ENCODE results near the gene SECISBP2L. TPM values are rescaled to one million over a fixed set of nuclear protein-coding genes. Genes with fewer than 3 reads are reported as not detected.

SECISBP2L gene
- total and polyA plus RNA-seq, 4 experiments from 2014 or later, result 9.1 to 72.9 (median 43.3) TPM

DNA sequence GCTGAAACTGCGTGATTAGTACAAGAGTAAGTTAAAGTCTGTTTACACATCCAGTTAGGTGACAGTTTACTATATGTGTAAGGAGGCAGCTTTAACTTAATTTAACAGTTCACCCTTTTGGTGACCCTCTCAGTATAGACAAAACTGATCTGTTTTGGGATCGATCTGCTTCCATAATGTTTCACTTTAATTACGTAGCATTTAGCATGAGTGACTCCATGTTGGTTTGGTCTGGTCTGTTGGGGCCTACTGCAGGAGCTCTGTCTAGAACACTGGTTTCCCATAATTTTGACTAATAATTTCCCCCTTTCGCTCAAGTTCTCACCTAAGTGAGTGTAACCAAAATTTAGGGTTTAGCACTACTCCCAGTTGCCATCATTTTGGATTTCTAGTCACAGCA, 6.4 kb upstream of the SECISBP2L start:
- no peaks in the 10 kb centered on the region for H3K36me3 Mint-ChIP-seq
- no peaks in the 10 kb centered on the region for H3K4me1 ChIP-seq (ENCODE audit: insufficient read depth, low read length)
- ChIA-PET CTCF (ENCODE audit: partially characterized antibody) (no interaction called here), POLR2A (ENCODE audit: partially characterized antibody) (no interaction called here)
- H3K4me3 Mint-ChIP-seq, result no peak overlapping the region
- H3K27me3 ChIP-seq (ENCODE audit: insufficient read depth, low read length), result no peaks in the 10 kb centered on the region
- no peak overlapping the region for H3K4me3 ChIP-seq (ENCODE audit: low read length in 2 of 2)
- H3K27me3 Mint-ChIP-seq, result no peaks in the 10 kb centered on the region
- intact Hi-C loops (cut with micrococcal nuclease), result no loop called here
- H3K36me3 ChIP-seq (ENCODE audit: insufficient read depth, low read length), result no peaks in the 10 kb centered on the region
- no peaks in the 10 kb centered on the region for H3K4me1 Mint-ChIP-seq
- no peak for DNase-seq
- H3K9me3 ChIP-seq (ENCODE audit: control insufficient read depth in 1 of 2, low read length in 2 of 2), result no peaks in the 10 kb centered on the region
- H3K27ac Mint-ChIP-seq, result no peak overlapping the region
- no peaks in the 10 kb centered on the region for H3K9me3 Mint-ChIP-seq
- H3K27ac ChIP-seq (ENCODE audit: low read depth, low read length), result no peak overlapping the region

DNA sequence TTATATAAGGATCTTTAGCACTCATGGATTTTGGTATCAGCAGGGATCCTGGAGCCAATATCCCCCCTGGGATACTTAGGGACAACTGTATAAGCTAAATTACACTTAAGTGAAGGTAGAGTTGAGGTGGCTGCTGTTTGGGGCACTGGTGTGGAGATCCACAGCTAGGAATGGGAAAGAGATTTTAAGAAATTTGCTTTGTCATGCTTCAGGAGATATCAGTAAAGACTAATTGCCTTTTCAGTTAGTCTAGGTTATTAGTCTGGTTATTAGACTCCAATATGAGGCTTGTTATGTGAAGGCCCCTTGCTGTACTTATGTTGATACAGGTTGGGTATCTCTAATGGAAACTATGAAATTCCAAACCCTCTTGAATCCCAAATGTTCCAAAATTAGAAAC, 1.2 kb upstream of the SECISBP2L start:
- H3K27me3 ChIP-seq (ENCODE audit: insufficient read depth, low read length), result no peaks in the 10 kb centered on the region
- no peaks in the 10 kb centered on the region for H3K9me3 ChIP-seq (ENCODE audit: control insufficient read depth in 1 of 2, low read length in 2 of 2)
- no peak overlapping the region for H3K27ac ChIP-seq (ENCODE audit: low read depth, low read length)
- Mint-ChIP-seq H3K36me3 (peaks cover 0 to 7% of the 10 kb centered on the region in 2 donors), H3K9me3 (no peaks in the 10 kb centered on the region), H3K27ac (peak overlapping the region in 2 of 7 donors; percentile 47 to 96), H3K4me1 (peaks cover 11 to 34% (median 21%) of the 10 kb centered on the region in 4 donors), H3K27me3 (no peaks in the 10 kb centered on the region), H3K4me3 (peak overlapping the region in 3 of 8 donors; percentile 12 to 97 (median 41))
- DNase-seq, result no peak
- intact Hi-C loops (cut with micrococcal nuclease), result loop anchor here (2.0 to 10.0 kb wide), 7 partner anchors 73 to 1200 kb away; partner anchors contain the start of genes DTWD1, DUT, EID1 and FAM227B
- POLR2A ChIA-PET (ENCODE audit: partially characterized antibody), result interaction anchor here (1.5 to 2.6 kb wide), 6 partner anchors 12 to 1308 kb away, joined by 8 to 23 read pairs (median 10); partner anchors contain the start of genes COPS2, DTWD1, EID1 and FAM227B
- peaks cover 25% of the 10 kb centered on the region for H3K4me1 ChIP-seq (ENCODE audit: insufficient read depth, low read length)
- no peak overlapping the region for H3K4me3 ChIP-seq (ENCODE audit: low read length in 2 of 2)
- CTCF ChIA-PET (ENCODE audit: partially characterized antibody), result interaction anchor here (1.5 to 3.0 kb wide), 2 partner anchors 99 to 170 kb away, joined by 6 to 8 read pairs; partner anchors contain the start of gene EID1
- no peaks in the 10 kb centered on the region for H3K36me3 ChIP-seq (ENCODE audit: insufficient read depth, low read length)

DNA sequence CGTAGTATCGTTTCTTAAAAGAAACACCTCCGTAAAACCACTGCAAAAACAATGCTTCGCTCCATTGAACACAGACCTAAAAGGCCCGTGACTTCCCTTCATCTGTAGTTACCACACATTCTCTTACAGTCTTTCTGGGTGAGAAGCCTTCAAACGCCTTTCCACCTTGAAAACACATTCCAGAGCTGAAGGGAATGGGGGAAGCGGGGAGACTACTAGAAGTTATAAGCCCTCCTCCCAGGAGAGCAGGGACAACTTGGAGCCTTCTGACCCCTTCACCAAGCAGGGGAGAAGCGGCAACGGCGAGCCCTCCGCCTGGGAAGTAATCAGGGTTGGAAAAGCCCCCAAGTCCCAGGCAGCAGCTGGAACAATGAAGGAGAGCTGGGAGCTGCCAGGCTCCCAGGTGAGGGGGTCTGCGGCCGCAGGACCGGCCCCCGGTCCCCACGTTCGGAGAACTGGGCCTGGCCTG, 461 bp downstream of the SECISBP2L start:
- Histone ChIP-seq H3K36me3 (ENCODE audit: insufficient read depth, low read length) (no peaks in the 10 kb centered on the region), H3K4me1 (ENCODE audit: insufficient read depth, low read length) (peaks cover 38% of the 10 kb centered on the region), H3K9me3 (ENCODE audit: control insufficient read depth in 1 of 2, low read length in 2 of 2) (no peaks in the 10 kb centered on the region), H3K4me3 (ENCODE audit: low read length in 2 of 2) (peak overlapping the region; percentile 80 to 88), H3K27ac (ENCODE audit: low read depth, low read length) (peak overlapping the region; percentile 62), H3K27me3 (ENCODE audit: insufficient read depth, low read length) (no peaks in the 10 kb centered on the region)
- Mint-ChIP-seq H3K27ac (peak overlapping the region; percentile 86 to 97 (median 92)), H3K27me3 (no peaks in the 10 kb centered on the region), H3K4me1 (peaks cover 24 to 49% (median 33%) of the 10 kb centered on the region in 4 donors), H3K36me3 (peaks cover 0 to 10% of the 10 kb centered on the region in 2 donors), H3K9me3 (no peaks in the 10 kb centered on the region), H3K4me3 (peak overlapping the region; percentile 95 to 97 (median 96))
- POLR2A ChIA-PET (ENCODE audit: partially characterized antibody), result interaction anchor here (0.6 to 2.6 kb wide), 9 partner anchors 14 to 1862 kb away, joined by 3 to 23 read pairs (median 9); partner anchors contain the start of genes COPS2, DTWD1, EID1 and FAM227B
- intact Hi-C loops (cut with micrococcal nuclease), result loop anchor here (1.0 to 10.0 kb wide), 9 partner anchors 71 to 1202 kb away; partner anchors contain the start of genes CEP152, COPS2, DTWD1 and DUT
- CTCF ChIA-PET (ENCODE audit: partially characterized antibody), result interaction anchor here (1.0 to 3.0 kb wide), 6 partner anchors 14 to 168 kb away, joined by 4 to 8 read pairs (median 5); partner anchors contain the start of genes EID1 and GALK2
- DNase-seq, result peak in 2 of 5 donors; percentile 13

DNA sequence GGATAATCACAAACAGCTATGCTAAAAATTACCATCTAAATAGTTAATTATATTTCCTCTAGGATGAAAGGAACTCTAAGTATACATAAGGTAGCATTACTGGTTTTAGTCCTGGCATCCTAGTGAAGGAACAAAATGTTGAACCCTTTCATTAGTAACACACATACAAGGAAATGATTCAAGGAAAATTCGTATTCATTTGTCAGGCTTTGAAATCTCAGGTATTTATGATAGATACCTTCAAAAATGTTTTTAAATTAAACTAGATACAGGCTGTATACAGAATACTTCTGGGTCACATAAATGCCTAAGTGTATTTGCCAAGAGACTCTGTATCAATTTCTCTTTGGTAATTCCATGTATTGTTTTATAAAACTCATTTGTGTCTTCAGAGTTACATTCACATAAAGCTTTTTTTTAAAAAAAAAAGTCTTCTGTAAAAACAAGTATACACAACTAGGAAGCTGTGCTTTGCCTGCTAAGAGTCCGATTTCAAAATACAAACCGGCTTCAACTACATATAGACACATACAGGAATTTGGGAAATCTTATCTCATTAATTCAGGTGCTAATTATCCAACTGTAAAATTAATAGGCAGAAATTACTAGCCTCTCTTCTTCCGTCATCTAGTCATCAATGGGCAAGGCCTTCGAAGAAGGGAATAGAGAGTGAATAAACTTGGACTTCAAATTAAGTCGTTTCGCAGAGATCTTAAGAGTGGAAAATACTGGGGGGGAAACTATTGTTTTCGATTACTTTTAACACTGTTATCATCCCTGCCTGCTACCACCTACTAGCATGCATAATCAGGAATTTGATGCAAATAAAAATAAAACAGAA, 1.3 kb downstream of the SECISBP2L start:
- H3K27ac ChIP-seq (ENCODE audit: low read depth, low read length), result peak overlapping the region; percentile 62

DNA sequence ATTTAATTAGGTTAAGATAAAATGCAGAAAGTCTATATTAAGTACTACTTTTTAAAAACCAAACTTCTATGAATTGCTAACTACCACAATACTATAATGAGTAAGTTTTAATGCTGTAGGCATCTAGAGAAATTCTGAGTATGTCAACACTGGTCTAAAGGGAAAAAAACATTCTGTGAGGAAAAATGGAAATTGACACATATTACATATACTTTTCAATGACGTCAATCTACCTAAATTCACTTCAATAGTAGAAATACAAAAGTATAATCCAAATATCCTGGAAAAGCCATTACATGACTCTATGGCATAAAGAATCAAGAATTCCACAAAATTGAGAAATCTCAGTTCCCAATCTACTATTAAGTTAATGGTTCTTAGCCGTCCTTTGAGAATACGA, 2.2 kb downstream of the SECISBP2L start:
- Histone ChIP-seq H3K4me1 (ENCODE audit: insufficient read depth, low read length) (peaks cover 38% of the 10 kb centered on the region), H3K9me3 (ENCODE audit: control insufficient read depth in 1 of 2, low read length in 2 of 2) (no peaks in the 10 kb centered on the region), H3K36me3 (ENCODE audit: insufficient read depth, low read length) (no peaks in the 10 kb centered on the region), H3K27me3 (ENCODE audit: insufficient read depth, low read length) (no peaks in the 10 kb centered on the region), H3K4me3 (ENCODE audit: low read length in 2 of 2) (no peak overlapping the region), H3K27ac (ENCODE audit: low read depth, low read length) (no peak overlapping the region)
- H3K27ac Mint-ChIP-seq, result peak overlapping the region in 1 of 7 donors; percentile 96
- no peak for DNase-seq
- intact Hi-C loops (cut with micrococcal nuclease), result loop anchor here (10.0 kb wide), 1 partner anchor 709 kb away; the partner anchor contains the start of gene DUT
- H3K4me1 Mint-ChIP-seq, result peaks cover 27 to 62% (median 40%) of the 10 kb centered on the region in 4 donors
- H3K4me3 Mint-ChIP-seq, result peak overlapping the region in 6 of 8 donors; percentile 45 to 97 (median 95)
- ChIA-PET CTCF (ENCODE audit: partially characterized antibody) (no interaction called here), POLR2A (ENCODE audit: partially characterized antibody) (no interaction called here)
- no peaks in the 10 kb centered on the region for H3K27me3 Mint-ChIP-seq
- no peaks in the 10 kb centered on the region for H3K9me3 Mint-ChIP-seq
- H3K36me3 Mint-ChIP-seq, result peaks cover 0 to 10% of the 10 kb centered on the region in 2 donors

More for the DNA sequence above, 1.3 kb downstream of the SECISBP2L start:
- Histone ChIP-seq H3K4me1 (ENCODE audit: insufficient read depth, low read length) (peaks cover 38% of the 10 kb centered on the region), H3K36me3 (ENCODE audit: insufficient read depth, low read length) (no peaks in the 10 kb centered on the region), H3K27me3 (ENCODE audit: insufficient read depth, low read length) (no peaks in the 10 kb centered on the region), H3K4me3 (ENCODE audit: low read length in 2 of 2) (peak overlapping the region; percentile 80 to 88), H3K9me3 (ENCODE audit: control insufficient read depth in 1 of 2, low read length in 2 of 2) (no peaks in the 10 kb centered on the region)
- no peak for DNase-seq
- peak overlapping the region; percentile 86 to 97 (median 92) for H3K27ac Mint-ChIP-seq
- peak overlapping the region; percentile 95 to 97 (median 96) for H3K4me3 Mint-ChIP-seq
- H3K9me3 Mint-ChIP-seq, result no peaks in the 10 kb centered on the region
- intact Hi-C loops (cut with micrococcal nuclease), result loop anchor here (5.0 to 10.0 kb wide), 3 partner anchors 183 to 1202 kb away; partner anchors contain the start of gene DUT
- ChIA-PET CTCF (ENCODE audit: partially characterized antibody) (interaction anchor here (1.5 to 3.0 kb wide), 4 partner anchors 14 to 167 kb away, joined by 4 to 8 read pairs (median 5); partner anchors contain the start of gene EID1), POLR2A (ENCODE audit: partially characterized antibody) (interaction anchor here (1.9 to 2.6 kb wide), 4 partner anchors 110 to 167 kb away, joined by 4 to 23 read pairs (median 16); partner anchors contain the start of genes COPS2, EID1 and GALK2)
- H3K27me3 Mint-ChIP-seq, result no peaks in the 10 kb centered on the region
- H3K36me3 Mint-ChIP-seq, result peaks cover 0 to 10% of the 10 kb centered on the region in 2 donors
- peaks cover 27 to 52% (median 36%) of the 10 kb centered on the region in 4 donors for H3K4me1 Mint-ChIP-seq

DNA sequence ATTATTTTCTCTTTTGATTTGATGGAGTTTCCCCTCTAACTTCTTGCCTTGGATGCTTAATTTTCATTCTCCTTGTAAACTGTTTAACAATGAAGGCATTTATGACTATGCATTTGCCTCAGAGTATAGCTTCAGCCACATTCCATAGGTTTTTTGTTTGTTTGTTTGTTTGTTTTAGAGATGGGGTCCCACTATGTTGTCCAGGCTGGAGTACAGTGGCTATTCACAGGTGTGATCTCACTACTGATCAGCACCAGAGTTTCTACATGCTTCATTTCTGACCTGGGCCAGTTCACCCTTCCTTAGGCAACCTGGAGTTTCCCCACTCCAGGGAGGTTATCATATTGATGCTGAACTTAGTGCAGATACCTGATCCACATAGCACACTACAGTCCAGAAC, 4.1 kb downstream of the SECISBP2L start:
- no peaks in the 10 kb centered on the region for H3K27me3 Mint-ChIP-seq
- peaks cover 0 to 11% of the 10 kb centered on the region in 2 donors for H3K36me3 Mint-ChIP-seq
- peak overlapping the region in 5 of 8 donors; percentile 1 to 59 (median 43) for H3K4me3 Mint-ChIP-seq
- H3K4me1 Mint-ChIP-seq, result peaks cover 32 to 79% (median 46%) of the 10 kb centered on the region in 4 donors
- CTCF ChIA-PET (ENCODE audit: partially characterized antibody), result no interaction called here
- Histone ChIP-seq H3K4me3 (ENCODE audit: low read length in 2 of 2) (no peak overlapping the region), H3K27me3 (ENCODE audit: insufficient read depth, low read length) (no peaks in the 10 kb centered on the region), H3K27ac (ENCODE audit: low read depth, low read length) (no peak overlapping the region), H3K4me1 (ENCODE audit: insufficient read depth, low read length) (peaks cover 38% of the 10 kb centered on the region), H3K9me3 (ENCODE audit: control insufficient read depth in 1 of 2, low read length in 2 of 2) (no peaks in the 10 kb centered on the region), H3K36me3 (ENCODE audit: insufficient read depth, low read length) (no peaks in the 10 kb centered on the region)
- intact Hi-C loops (cut with micrococcal nuclease), result loop anchor here (10.0 kb wide), 1 partner anchor 707 kb away; the partner anchor contains the start of gene DUT
- H3K9me3 Mint-ChIP-seq, result no peaks in the 10 kb centered on the region
- POLR2A ChIA-PET (ENCODE audit: partially characterized antibody), result no interaction called here
- peak overlapping the region in 2 of 7 donors; percentile 8 to 11 for H3K27ac Mint-ChIP-seq
- DNase-seq, result no peak
